IMR-90 (cell line): Measurements from ENCODE around the gene PRDM15.

Experiments
- BHLHE40 ChIP-seq: fragments of 150-350 bp; IDR thresholded peaks from 2 replicates; pipeline ENCODE4 v1.6.1; 2016; ENCODE audit warnings: mild to moderate bottlenecking, low read depth, low read length
- CEBPB ChIP-seq: IDR thresholded peaks from 2 replicates; pipeline ENCODE4 v1.6.1; 2012; ENCODE audit warnings: low read depth, low read length, improper control_type of control experiment
- CHD1 ChIP-seq: IDR thresholded peaks from 2 replicates; pipeline ENCODE4 v1.6.1; 2012; ENCODE audit warnings: low read depth, low read length, improper control_type of control experiment
- CTCF ChIP-seq: conservative IDR thresholded peaks from 2 replicates; pipeline ENCODE4 v1.5.1; 2012; ENCODE audit warnings: mild to moderate bottlenecking, low read depth, low read length, improper control_type of control experiment
- FOS ChIP-seq: fragments of 150-350 bp; IDR thresholded peaks from 2 replicates; pipeline ENCODE4 v1.6.1; 2016; ENCODE audit warnings: low read depth, low read length
- MAFK ChIP-seq: IDR thresholded peaks from 2 replicates; pipeline ENCODE4 v1.6.1; 2012; ENCODE audit warnings: low read depth, low read length, improper control_type of control experiment
- NFE2L2 ChIP-seq: fragments of 150-350 bp; IDR thresholded peaks from 2 replicates; pipeline ENCODE4 v1.6.1; 2016; ENCODE audit warnings: low read depth, mild to moderate bottlenecking, low read length
- POLR2A ChIP-seq: IDR thresholded peaks from 2 replicates; pipeline ENCODE4 v1.6.1; 2012; ENCODE audit warnings: mild to moderate bottlenecking, low read depth, low read length
- RAD21 ChIP-seq: IDR thresholded peaks from 2 replicates; pipeline ENCODE4 v1.6.1; 2012; ENCODE audit warnings: low read length, improper control_type of control experiment
- RCOR1 ChIP-seq: IDR thresholded peaks from 2 replicates; pipeline ENCODE4 v1.6.1; 2012; ENCODE audit warnings: mild to moderate bottlenecking, low read length, improper control_type of control experiment; ENCODE audit not compliant: insufficient replicate concordance
- RFX5 ChIP-seq: IDR thresholded peaks from 2 replicates; pipeline ENCODE4 v1.8.0; 2012; ENCODE audit warnings: low read depth, mild to moderate bottlenecking, low read length, moderate library complexity
- SMC3 ChIP-seq: fragments of 150-350 bp; IDR thresholded peaks from 2 replicates; pipeline ENCODE4 v1.6.1; 2016; ENCODE audit warnings: low read depth, mild to moderate bottlenecking, antibody characterized with exemption, low read length, moderate library complexity
- USF2 ChIP-seq: fragments of 150-350 bp; IDR thresholded peaks from 2 replicates; pipeline ENCODE4 v1.6.1; 2017; ENCODE audit warnings: mild to moderate bottlenecking, antibody characterized with exemption, low read length, low read depth
- TF ChIP-seq, protein P1 (sequence below): fragments of 150-350 bp; IDR thresholded peaks from 2 replicates; pipeline ENCODE4 v1.6.1; 2016; ENCODE audit warnings: low read depth, mild to moderate bottlenecking, low read length, moderate library complexity, borderline replicate concordance

- TF ChIP-seq POLR2A: no peak
- no peak for TF ChIP-seq CTCF
- no peak for TF ChIP-seq RAD21
- no peak for TF ChIP-seq FOS
- TF ChIP-seq, protein P1, sequence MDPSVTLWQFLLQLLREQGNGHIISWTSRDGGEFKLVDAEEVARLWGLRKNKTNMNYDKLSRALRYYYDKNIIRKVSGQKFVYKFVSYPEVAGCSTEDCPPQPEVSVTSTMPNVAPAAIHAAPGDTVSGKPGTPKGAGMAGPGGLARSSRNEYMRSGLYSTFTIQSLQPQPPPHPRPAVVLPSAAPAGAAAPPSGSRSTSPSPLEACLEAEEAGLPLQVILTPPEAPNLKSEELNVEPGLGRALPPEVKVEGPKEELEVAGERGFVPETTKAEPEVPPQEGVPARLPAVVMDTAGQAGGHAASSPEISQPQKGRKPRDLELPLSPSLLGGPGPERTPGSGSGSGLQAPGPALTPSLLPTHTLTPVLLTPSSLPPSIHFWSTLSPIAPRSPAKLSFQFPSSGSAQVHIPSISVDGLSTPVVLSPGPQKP: no peak
- no peak for TF ChIP-seq RFX5
- TF ChIP-seq USF2: no peak
- TF ChIP-seq CHD1: no peak
- no peak for TF ChIP-seq CEBPB
- no peak for TF ChIP-seq MAFK
- TF ChIP-seq NFE2L2: no peak
- TF ChIP-seq BHLHE40: no peak
- no peak for TF ChIP-seq RCOR1
- TF ChIP-seq SMC3: no peak
Observed at GRCh38 chr21:41920476-41920875, 41.3 kb upstream of the PRDM15 start.
